Activated CD8-positive, alpha-beta T cell treated with anti-CD3 and anti-CD28 coated beads for 36 hours (primary cell): Measurements from ENCODE around the gene DNAJC27. TPM values are rescaled to one million over a fixed set of nuclear protein-coding genes. Genes with fewer than 3 reads are reported as not detected.

ENCODE experiments used
- ATAC-seq: fragments of 200-7000 bp; cut with Tn5 transposase; one replicate; pipeline ENCODE4 v1.10.0; 2021; ENCODE audit warnings: mild to moderate bottlenecking, moderate library complexity
- CTCF ChIA-PET: fragments of 350-600 bp; sonication (Branson Sonifier 250); formaldehyde crosslinking; loops from one replicate; lab custom pipeline; 2021; ENCODE audit warnings: antibody characterized with exemption; lab: Charles Lee
- POLR2A ChIA-PET: fragments of 350-600 bp; sonication (Branson Sonifier 250); formaldehyde crosslinking; loops from one replicate; lab custom pipeline; 2021; ENCODE audit warnings: antibody characterized with exemption; lab: Charles Lee
- DNase-seq: peaks from one replicate; pipeline ENCODE4 v3.0.0-alpha.2; 2020
- H3K27ac Mint-ChIP-seq: one replicate; pipeline ENCODE4 v1.8.0; 2021; ENCODE audit warnings: mild to moderate bottlenecking, mixed read lengths
- H3K27me3 Mint-ChIP-seq: one replicate; pipeline ENCODE4 v1.8.0; 2021; ENCODE audit warnings: mixed read lengths
- H3K36me3 Mint-ChIP-seq: one replicate; pipeline ENCODE4 v1.8.0; 2021; ENCODE audit warnings: low read depth, mixed read lengths
- H3K4me1 Mint-ChIP-seq: one replicate; pipeline ENCODE4 v1.8.0; 2021; ENCODE audit warnings: low read depth, mixed read lengths
- H3K4me3 Mint-ChIP-seq: one replicate; pipeline ENCODE4 v1.8.0; 2021; ENCODE audit warnings: mild to moderate bottlenecking, moderate library complexity, mixed read lengths
- H3K9me3 Mint-ChIP-seq: one replicate; pipeline ENCODE4 v1.8.0; 2021; ENCODE audit warnings: mixed read lengths
- CTCF ChIP-seq: fragments of 200-600 bp; IDR thresholded peaks from one replicate; pipeline ENCODE4 v1.8.0; 2022; ENCODE audit warnings: antibody characterized with exemption, mild to moderate bottlenecking
- intact Hi-C: fragments of 100-400 bp; cut with micrococcal nuclease; formaldehyde crosslinking; loops from one replicate; pipeline ENCODE4 v1.10.0; 2022
- total RNA-seq, 2 experiments: library from RNA; stranded (reverse); gene quantifications; one replicate each; pipeline ENCODE4 v1.2.3, GENCODE V29; 2021

DNAJC27 gene
- total RNA-seq, 2 experiments from 2014 or later, result 5.2 to 6.6 TPM

- ATAC-seq, result no peak
Measured at GRCh38 chr2:24972315-24972961, 683 bp upstream of the DNAJC27 start.

GRCh38 chr2:24971286-24971535 is 544 bp downstream of the DNAJC27 start:
- peaks cover 9% of the 10 kb centered on the region for H3K36me3 Mint-ChIP-seq
- TF ChIP-seq CTCF, result no peak
- CTCF ChIA-PET, result no interaction called here
- peaks cover 14% of the 10 kb centered on the region for H3K4me1 Mint-ChIP-seq
- peak overlapping the region; percentile 98 for H3K4me3 Mint-ChIP-seq
- H3K9me3 Mint-ChIP-seq, result no peaks in the 10 kb centered on the region
- intact Hi-C loops, result loop anchor here (10.0 kb wide), 1 partner anchor 224 kb away; no protein-coding TSS in a partner anchor
- H3K27me3 Mint-ChIP-seq, result no peaks in the 10 kb centered on the region
- POLR2A ChIA-PET, result no interaction called here
- peak; percentile 53 for DNase-seq
- H3K27ac Mint-ChIP-seq, result peak overlapping the region; percentile 100
- ATAC-seq, result peak; percentile 1

More at GRCh38 chr2:24972315-24972961, 683 bp upstream of the DNAJC27 start:
- Mint-ChIP-seq H3K4me1 (peaks cover 14% of the 10 kb centered on the region), H3K36me3 (no peaks in the 10 kb centered on the region), H3K9me3 (no peaks in the 10 kb centered on the region), H3K27me3 (no peaks in the 10 kb centered on the region), H3K27ac (peak overlapping the region; percentile 100), H3K4me3 (peak overlapping the region; percentile 98)
- no peak for TF ChIP-seq CTCF
- POLR2A ChIA-PET, result interaction anchor here (0.9 to 2.0 kb wide), 5 partner anchors 12 to 238 kb away, joined by 3 to 11 read pairs (median 3); no protein-coding TSS in a partner anchor
- CTCF ChIA-PET, result interaction anchor here (0.6 to 8.1 kb wide), 8 partner anchors 13 to 223 kb away, joined by 3 to 183 read pairs (median 3); no protein-coding TSS in a partner anchor
- DNase-seq, result peak; percentile 50
- intact Hi-C loops, result loop anchor here (10.0 kb wide), 1 partner anchor 222 kb away; no protein-coding TSS in a partner anchor

GRCh38 chr2:24970483-24971285 is 1.1 kb downstream of the DNAJC27 start:
- ATAC-seq (no peak), DNase-seq (no peak)
- Mint-ChIP-seq H3K36me3 (peaks cover 14% of the 10 kb centered on the region), H3K4me1 (peaks cover 14% of the 10 kb centered on the region), H3K27ac (peak overlapping the region; percentile 100), H3K4me3 (peak overlapping the region; percentile 98), H3K27me3 (no peaks in the 10 kb centered on the region), H3K9me3 (no peaks in the 10 kb centered on the region)
- POLR2A ChIA-PET, result interaction anchor here (0.6 to 1.0 kb wide), 3 partner anchors 14 to 196 kb away, joined by 3 read pairs; no protein-coding TSS in a partner anchor
- CTCF ChIA-PET, result no interaction called here
- TF ChIP-seq CTCF, result no peak
- intact Hi-C loops, result loop anchor here (10.0 kb wide), 1 partner anchor 224 kb away; no protein-coding TSS in a partner anchor

GRCh38 chr2:24969784-24970183 is 2.0 kb downstream of the DNAJC27 start:
- peaks cover 15% of the 10 kb centered on the region for H3K36me3 Mint-ChIP-seq
- intact Hi-C loops, result loop anchor here (10.0 kb wide), 1 partner anchor 225 kb away; no protein-coding TSS in a partner anchor
- H3K4me1 Mint-ChIP-seq, result peaks cover 13% of the 10 kb centered on the region
- DNase-seq, result no peak
- no peak for ATAC-seq
- H3K4me3 Mint-ChIP-seq, result no peak overlapping the region
- CTCF ChIA-PET, result no interaction called here
- H3K9me3 Mint-ChIP-seq, result no peaks in the 10 kb centered on the region
- POLR2A ChIA-PET, result no interaction called here
- TF ChIP-seq CTCF, result no peak
- H3K27me3 Mint-ChIP-seq, result no peaks in the 10 kb centered on the region
- H3K27ac Mint-ChIP-seq, result no peak overlapping the region

- Mint-ChIP-seq H3K9me3 (no peaks in the 10 kb centered on the region), H3K4me1 (peaks cover 7% of the 10 kb centered on the region), H3K36me3 (peaks cover 55% of the 10 kb centered on the region), H3K27ac (no peak overlapping the region), H3K4me3 (no peak overlapping the region), H3K27me3 (no peaks in the 10 kb centered on the region)
- ChIA-PET CTCF (no interaction called here), POLR2A (no interaction called here)
- DNase-seq (no peak), ATAC-seq (no peak)
- no peak for TF ChIP-seq CTCF
- intact Hi-C loops, result no loop called here
Measured at GRCh38 chr2:24961903-24962302, 9.9 kb downstream of the DNAJC27 start.
